ENCODE data around the gene IGFBP1.

GRCh38 chr7:45884136-45884535 lies 4.2 kb upstream of the IGFBP1 start:
- no peak for TF ChIP-seq CTCF (IDR thresholded peaks at IDR 0.05)
- TF ChIP-seq HOXA7 (CRISPR knock-in tag; IDR thresholded peaks at IDR 0.05): no peak
- no peak for TF ChIP-seq CHD2 (IDR thresholded peaks at IDR 0.05; ENCODE audit: low read length, partially characterized antibody)
- TF ChIP-seq POLR2A (IDR thresholded peaks at IDR 0.05; ENCODE audit: low read length): no peak
